ENCODE results near the gene DPF1.
"Not testable (repeated sequence)": the region's sequence is repeated elsewhere in the genome, so short reads cannot be mapped to it uniquely, and the experiment has no call there.

DPF1 gene

GRCh38 chr19:38265921-38266429 is 42.0 kb upstream of the DPF1 start:
- H3K27ac ChIP-seq = peak overlapping the region; percentile 93

GRCh38 chr19:38265213-38265861 is 41.3 kb upstream of the DPF1 start:
- TF ChIP-seq ZFX (IDR thresholded peaks at IDR 0.05; ENCODE audit: borderline replicate concordance) (no peak), CTCF (IDR thresholded peaks at IDR 0.05) (no peak)
- peak overlapping the region; percentile 93 for H3K27ac ChIP-seq

More at GRCh38 chr19:38265921-38266429, 42.0 kb upstream of the DPF1 start:
- no peak for TF ChIP-seq CTCF (IDR thresholded peaks at IDR 0.05)
- TF ChIP-seq ZFX (IDR thresholded peaks at IDR 0.05; ENCODE audit: borderline replicate concordance) = no peak

GRCh38 chr19:38264486-38265212 is 40.6 kb upstream of the DPF1 start, which contains the start of gene SPINT2:
Gene SPINT2, plus strand, starts transcription at chr19:38264573. Its CDS starts 320 bp downstream, at chr19:38264893.
- no peak for TF ChIP-seq CTCF (IDR thresholded peaks at IDR 0.05)
- TF ChIP-seq ZFX (IDR thresholded peaks at IDR 0.05; ENCODE audit: borderline replicate concordance) = no peak
- H3K27ac ChIP-seq = peak within 1 kb of the TSS; percentile 93

GRCh38 chr19:38263689-38264485 is 39.9 kb upstream of the DPF1 start:
- H3K27ac ChIP-seq = peak overlapping the region; percentile 93
- no peak for TF ChIP-seq CTCF (IDR thresholded peaks at IDR 0.05)
- TF ChIP-seq ZFX (IDR thresholded peaks at IDR 0.05; ENCODE audit: borderline replicate concordance) = no peak

- TF ChIP-seq ZFX (IDR thresholded peaks at IDR 0.05; ENCODE audit: borderline replicate concordance) (no peak), CTCF (IDR thresholded peaks at IDR 0.05) (no peak)
- no peak overlapping the region for H3K27ac ChIP-seq
Measured at GRCh38 chr19:38262585-38263268, 38.7 kb upstream of the DPF1 start.

GRCh38 chr19:38261942-38262341 is 37.9 kb upstream of the DPF1 start:
- not testable (repeated sequence) for H3K27ac ChIP-seq

GRCh38 chr19:38255383-38256014 is 31.5 kb upstream of the DPF1 start:
- TF ChIP-seq CTCF (IDR thresholded peaks at IDR 0.05) (no peak), ZFX (IDR thresholded peaks at IDR 0.05; ENCODE audit: borderline replicate concordance) (no peak)
- H3K27ac ChIP-seq = no peak overlapping the region

Data from 22Rv1 (cell line).